ENCODE results near the gene TRAF2.
"Not testable (repeated sequence)": the region's sequence is repeated elsewhere in the genome, so short reads cannot be mapped to it uniquely, and the experiment has no call there.

Gene TRAF2

DNA sequence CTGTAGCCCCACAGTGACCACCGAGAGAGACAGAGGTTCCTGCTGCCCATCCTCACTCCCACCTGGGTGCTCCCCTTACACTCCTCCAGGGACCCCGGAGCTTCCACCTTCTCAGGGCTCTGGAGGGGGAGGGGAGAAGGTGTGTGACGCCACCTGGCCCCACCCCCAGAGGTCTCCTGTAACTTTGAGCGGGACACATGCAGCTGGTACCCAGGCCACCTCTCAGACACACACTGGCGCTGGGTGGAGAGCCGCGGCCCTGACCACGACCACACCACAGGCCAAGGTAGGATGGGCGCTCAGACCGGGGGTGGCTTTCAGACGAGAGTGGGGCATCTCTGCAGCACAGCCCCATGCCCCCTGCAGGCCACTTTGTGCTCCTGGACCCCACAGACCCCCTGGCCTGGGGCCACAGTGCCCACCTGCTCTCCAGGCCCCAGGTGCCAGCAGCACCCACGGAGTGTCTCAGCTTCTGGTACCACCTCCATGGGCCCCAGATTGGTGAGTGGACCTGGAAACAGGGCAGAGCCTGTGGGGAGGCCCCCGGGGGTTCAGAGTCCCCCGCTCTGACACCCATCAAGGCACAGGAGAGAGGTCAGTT lies 29.7 kb upstream of the TRAF2 start:
- no peak for DNase-seq

DNA sequence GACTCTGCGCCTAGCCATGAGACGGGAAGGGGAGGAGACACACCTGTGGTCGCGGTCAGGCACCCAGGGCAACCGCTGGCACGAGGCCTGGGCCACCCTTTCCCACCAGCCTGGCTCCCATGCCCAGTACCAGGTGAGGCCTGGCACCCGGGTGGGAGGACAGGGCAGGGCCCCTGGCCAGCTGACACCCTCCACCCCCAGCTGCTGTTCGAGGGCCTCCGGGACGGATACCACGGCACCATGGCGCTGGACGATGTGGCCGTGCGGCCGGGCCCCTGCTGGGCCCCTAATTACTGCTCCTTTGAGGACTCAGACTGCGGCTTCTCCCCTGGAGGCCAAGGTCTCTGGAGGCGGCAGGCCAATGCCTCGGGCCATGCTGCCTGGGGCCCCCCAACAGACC lies 29.1 kb upstream of the TRAF2 start:
- no peak for DNase-seq

DNA sequence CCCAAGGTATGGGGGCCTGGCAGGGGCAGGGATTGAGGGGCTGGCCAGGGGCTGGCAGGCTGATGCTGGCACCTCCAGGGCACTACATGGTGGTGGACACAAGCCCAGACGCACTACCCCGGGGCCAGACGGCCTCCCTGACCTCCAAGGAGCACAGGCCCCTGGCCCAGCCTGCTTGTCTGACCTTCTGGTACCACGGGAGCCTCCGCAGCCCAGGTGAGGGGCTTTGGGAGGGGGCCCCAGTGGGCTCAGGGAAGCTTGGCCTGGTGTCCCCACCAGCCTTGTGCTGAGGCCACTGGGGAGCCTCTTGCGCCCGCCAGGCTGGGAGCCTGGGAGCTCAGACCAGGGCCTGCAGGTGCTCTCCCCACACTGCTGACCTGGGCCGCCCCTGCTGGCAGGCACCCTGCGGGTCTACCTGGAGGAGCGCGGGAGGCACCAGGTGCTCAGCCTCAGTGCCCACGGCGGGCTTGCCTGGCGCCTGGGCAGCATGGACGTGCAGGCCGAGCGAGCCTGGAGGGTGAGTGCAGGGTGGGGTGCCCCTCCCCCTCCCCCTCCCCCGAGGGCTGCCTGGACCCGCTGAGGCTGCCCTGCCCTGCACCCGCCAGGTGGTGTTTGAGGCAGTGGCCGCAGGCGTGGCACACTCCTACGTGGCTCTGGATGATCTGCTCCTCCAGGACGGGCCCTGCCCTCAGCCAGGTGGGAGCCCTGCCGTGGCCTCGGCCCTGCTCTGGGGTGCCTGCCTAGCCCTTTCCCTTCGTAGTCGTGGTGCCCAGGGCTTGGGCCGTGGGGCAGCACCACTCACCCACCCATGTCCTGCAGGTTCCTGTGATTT lies 28.5 kb upstream of the TRAF2 start:
- DNase-seq = no peak

DNA sequence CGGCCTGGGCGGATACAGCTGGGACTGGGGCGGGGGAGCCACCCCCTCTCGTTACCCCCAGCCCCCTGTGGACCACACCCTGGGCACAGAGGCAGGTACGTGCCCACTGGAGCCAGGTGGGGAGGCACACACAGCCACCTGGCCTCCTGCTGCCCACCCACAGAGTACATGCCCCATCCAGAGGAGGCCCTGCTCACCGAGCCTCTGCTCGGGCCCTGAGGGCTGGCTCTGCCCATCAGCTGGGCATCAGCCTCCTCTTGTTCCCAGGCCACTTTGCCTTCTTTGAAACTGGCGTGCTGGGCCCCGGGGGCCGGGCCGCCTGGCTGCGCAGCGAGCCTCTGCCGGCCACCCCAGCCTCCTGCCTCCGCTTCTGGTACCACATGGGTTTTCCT lies 27.9 kb upstream of the TRAF2 start:
- no peak for DNase-seq

DNA sequence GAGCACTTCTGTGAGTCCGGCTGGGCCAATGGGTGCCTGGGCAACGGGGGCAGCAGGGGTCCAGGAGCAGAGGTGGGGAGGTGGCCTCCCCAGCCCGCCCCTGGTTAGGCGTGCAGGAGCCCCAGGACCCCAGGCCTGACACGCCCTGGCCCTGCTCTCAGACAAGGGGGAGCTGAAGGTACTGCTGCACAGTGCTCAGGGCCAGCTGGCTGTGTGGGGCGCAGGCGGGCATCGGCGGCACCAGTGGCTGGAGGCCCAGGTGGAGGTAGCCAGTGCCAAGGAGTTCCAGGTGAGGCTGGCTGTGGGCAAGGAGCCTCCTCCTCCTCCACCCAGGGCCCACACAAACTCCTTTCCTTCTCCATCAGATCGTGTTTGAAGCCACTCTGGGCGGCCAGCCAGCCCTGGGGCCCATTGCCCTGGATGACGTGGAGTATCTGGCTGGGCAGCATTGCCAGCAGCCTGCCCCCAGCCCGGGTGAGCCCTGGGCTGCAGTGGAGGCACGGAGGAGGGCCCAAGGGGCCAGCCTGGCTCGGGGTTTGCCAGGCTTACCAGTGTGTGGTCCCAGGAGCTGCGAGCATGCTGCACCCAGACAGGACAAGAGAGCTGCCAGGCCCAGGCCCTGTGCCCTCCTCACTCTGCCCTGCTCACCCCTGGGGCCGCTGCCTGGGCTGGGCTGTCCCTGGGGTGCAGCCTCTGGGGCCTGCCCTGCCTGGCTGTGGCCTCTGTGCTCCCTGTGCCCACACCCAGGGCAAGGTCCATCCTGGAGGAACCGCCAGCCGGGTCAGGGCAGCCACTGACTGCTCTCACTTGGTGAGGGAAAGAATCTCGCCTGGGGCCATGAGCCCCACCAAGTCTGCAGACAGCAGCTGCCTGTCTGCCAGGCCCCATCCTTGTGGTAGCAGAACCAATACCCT lies 27.2 kb upstream of the TRAF2 start:
- peak in 38 of 51 donors; percentile 13 to 79 (median 64) for DNase-seq

DNA sequence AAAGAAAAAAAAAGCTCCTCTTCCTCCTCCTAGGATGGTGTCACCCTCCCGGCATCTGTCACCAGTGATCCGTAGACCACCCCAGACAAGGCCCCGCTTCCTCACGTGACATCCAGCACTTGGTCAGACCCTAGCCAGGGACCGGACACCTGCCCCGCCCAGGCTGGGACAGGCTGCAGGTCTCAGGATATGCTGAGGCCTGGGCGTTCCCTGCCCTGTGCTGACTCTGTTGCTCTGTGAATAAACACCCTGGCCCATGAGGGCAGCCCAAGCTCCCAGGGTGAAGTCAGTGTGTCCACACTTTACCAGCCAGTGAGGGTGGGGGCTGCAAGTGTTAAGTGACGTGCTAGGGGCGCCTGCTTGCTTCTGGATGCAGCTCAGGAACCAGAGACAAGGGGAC lies 25.8 kb upstream of the TRAF2 start:
- DNase-seq = no peak

DNA sequence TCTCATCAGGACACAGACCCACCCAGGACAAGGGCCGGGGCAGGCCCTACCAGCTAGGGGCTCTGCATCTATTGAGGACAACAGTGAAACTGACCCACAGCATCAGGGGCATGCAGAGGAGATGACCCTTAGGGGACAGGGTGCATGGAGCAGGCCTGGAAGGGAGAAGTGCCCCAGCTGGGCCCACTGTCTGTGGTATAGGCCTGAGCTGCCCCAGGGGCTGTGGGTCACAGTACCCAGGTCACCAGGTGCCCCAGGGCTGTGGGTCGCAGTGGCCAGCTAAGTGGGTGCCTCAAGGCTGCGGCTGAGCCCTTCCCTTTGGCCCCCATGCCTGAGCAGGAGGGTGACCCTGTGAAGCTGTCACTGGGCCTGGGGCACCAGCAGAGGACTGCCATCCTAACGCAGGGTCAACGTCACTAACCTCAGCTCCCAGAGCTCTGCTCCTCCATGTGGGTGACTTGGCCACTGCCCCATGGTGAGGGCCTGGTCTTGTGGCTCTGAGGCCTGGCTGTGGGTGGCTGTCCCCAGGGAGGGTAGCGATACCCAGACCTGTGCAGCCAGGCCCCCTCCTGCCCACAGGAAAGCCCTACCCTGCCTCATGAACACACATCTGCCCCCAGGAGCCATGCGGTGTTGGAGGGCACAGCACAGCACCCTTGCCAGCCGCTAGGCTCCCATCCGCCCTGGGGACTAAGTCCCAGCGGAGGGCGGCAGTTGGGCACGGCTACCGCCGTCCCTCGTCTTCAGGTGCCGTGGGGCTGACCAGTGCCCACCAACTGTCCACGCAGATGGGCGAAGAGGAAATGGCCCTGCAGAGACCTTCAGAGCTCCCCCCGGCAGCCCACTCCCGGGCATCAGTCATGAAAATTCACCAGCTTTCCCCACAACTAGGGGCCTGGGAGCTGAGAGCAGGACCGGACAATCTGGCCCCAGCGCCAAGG lies 25.1 kb upstream of the TRAF2 start:
- DNase-seq = no peak

DNA sequence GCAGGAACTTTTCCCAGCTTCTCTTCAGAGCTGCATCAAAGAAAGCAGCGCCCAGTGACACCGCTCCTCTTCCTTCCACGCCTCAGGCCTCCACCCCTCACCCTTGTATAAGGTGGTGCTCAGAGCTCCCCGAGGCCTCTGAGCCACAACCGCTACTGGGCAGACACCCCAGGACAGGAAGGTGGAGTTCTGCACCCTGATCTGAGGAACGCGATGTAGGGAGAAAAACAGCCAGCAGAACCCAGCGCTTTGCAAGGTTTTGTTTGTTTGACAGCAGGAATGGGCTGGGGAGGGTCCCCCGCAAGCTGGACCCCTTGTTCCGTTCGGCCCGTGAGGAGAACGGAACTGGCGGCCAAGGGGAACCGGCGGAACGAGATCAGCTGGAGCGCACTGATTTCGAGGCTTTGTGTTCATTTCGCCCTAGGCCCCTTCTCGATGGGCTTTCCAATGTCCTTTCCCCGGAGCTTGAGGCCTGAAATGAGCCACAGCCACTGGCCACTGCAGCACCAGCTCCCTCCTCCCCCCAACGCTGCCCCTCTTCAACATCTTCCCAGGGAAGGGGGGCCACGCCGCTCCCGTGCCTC lies 24.4 kb upstream of the TRAF2 start:
- DNase-seq = no peak

DNA sequence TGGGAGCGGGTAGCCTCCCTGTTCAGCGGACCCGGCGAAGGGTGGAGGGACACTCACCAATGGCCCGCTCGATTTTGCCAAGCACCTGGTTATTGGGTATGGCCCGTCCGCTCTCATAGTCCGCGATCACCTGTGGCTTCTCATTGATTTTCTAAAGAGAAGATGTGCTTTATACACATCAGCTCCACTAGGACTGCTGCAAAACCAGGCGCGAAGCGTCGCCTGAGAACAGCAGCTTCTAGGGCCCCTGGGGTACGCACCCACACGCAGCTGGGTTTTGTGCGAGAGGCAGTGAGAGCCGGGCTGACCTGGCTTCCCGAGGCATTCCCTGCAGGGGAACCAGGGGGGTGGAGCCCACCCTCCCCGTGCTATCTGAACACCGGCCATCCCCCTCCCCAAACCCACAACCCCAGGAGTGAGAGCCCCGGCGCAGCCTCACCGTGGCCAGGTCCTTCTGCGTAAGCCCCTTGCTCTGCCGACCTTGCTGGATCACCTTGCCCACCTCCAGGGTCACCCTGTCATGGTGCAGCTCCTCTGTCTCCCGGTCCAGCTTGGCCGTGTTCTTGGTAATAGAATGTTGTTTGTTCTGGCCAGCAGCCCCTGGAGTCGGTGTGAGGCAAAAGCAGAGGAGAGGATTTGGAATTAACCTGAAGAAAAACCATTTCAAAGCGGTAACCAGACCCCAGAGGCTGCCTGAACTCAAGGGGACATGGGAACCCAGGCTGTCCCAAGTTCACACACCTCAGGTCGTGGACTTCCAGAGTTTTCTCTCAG lies 23.3 kb upstream of the TRAF2 start:
- no peak for DNase-seq

DNA sequence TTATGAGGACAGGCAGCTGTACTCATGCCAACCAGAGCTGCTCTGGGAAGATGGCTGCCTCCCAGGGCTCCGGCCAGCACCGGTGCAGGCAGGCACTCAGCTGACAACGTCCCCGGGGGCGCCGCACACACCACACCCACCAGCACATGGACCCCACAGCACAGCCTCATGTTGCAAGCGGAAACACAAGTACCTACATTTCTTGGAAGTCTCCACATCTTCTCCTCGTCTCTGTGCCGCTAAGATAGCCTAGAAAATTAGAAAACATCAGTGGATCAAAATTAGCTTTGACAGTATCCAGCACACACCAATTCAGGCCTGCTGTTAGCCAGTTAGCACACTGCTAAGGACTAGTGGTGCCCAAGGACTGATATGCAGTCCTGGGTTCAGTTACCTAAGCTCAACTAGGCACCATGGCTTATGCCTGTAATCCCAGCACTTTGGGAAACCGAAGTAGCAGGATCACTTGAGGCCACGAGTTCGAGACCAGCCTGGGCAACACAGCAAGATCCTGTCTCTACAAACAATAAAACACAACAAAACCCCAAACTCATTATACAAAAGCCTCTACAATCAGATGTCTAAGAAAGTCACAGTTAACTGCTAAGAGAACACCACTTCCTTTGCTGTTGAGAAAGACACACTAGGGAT lies 22.6 kb upstream of the TRAF2 start:
- no peak for DNase-seq

DNA sequence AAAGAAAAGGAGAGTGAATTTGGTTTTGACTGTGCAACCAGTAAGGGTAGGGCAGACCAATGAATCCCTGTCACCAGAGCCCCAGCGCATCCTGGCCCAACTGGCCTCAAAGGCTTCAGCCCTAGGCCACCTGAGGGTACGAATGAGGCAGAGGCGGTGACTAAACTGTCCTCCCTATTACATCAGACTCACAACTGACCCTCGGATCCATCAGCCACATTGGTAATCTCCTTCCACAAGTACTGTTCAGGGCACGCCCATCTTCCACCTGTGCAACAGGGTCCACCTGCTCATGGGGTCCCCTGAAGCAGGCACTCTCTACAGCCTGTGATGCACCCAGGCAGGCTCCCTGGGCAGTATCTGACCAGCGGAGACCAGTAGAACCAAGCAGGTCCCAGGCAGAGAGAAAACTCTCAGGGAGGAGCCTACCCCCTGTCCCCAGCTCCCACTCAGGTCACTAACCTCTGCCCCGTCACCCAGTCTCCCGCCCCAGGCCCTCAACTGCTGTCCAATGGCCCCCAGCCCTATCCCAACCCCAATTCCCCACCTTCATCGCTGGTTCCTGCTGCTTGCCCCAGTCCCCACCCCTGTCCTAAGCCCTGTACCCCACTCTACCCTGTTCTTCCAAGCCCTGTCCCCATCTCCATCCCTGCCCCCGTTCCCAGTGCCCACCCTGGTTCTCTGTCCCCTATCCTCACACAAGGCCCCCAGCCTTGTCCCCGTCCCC lies 21.1 kb upstream of the TRAF2 start:
- DNase-seq = no peak

DNA sequence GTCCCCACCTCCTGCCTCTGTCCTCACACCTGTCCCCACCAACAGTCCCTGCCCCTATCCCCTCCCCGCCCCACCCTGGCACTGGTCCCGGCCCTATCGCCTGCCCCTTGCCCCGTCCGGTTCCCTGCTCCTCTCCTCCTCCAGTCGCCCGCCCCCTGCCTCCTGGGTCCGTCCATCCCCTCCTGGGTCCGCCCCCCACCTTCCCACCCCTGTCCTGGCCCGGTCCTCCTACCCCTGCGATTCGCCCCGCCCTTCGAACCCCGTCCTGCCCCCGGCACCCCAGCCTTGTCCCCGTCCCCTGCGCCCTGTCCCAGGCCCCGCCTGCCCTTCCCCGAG lies 20.6 kb upstream of the TRAF2 start:
- DNase-seq = peak in 1 of 51 donors; percentile 54

DNA sequence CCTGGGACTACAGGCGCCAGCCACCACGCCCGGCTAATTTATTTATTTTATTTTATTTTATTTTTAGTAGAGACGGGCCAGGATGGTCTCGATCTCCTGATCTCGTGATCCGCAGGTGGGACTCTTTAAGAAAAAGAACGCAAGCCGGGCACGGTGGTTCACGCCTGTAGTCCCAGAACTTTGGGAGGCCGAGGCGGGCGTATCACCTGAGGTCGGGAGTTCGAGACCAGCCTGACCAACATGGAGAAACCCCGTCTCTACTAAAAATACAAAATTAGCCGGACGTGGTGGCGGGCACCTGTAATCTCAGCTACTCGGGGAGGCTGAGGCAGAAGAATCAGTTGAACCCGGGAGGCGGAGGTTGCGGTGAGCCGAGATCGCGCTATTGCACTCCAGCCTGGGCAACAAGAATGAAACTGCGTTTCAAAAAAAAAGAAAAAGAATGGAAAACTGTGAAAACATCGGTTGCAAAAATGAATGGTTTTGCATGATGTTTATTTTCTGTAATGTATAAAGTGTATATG lies 19.4 kb upstream of the TRAF2 start:
- not testable (repeated sequence) for DNase-seq

DNA sequence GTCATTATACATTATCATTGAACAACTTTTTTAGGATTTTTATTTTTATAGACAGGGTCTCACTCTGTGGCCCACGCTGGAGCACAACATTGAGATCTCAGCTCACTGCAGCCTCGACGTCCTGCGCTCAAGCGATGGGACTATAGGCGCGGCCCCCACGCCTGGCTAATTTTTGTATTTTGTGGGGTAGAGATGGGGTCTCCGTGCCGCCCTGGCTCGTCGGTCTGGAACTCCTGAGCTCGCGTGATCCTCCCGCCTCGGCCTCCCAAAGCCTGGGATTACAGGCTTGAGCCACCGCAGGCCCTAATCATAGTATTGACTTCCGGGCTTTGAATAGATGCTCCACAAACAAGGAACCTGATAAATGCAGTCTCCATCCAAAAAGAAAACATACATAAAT lies 18.8 kb upstream of the TRAF2 start:
- no peak for DNase-seq

DNA sequence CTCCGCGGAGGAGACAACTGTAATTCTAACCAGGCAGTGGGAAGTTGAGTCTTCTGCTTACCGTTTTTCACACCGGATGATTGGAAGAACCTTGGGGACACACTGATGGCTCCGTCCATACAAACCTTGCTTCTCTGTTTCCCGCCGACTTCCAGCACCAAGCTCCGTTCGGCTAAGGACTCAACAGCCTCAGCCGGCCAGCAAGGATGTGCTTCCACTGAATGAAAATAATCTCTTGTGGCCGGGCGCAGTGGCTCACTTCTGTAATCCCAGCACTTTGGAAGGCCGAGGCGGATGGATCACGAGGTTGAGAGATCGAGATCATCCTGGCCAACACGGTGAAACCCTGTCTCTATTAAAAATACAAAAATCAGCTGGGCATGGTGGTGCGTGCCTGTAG lies 18.4 kb upstream of the TRAF2 start:
- no peak for DNase-seq

DNA sequence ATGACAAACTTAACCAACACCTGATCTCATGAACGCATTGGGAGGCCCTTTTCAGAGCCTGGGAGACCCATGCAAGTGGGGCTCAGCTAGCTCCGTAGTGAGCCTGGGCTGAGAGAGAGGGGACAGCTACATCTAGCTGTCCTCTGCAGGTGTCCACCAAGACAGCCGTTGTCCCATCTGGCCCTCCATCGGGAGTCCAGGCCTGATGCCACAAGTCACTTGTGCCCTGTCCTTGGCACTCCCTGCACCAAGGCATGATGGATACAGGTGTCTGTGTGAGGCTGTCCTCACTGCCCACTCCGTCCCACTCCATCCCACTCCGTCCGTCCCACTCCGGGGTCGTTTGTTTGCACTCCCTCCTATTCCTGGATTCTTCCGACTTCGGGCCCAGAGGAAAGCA lies 17.7 kb upstream of the TRAF2 start:
- DNase-seq = no peak

DNA sequence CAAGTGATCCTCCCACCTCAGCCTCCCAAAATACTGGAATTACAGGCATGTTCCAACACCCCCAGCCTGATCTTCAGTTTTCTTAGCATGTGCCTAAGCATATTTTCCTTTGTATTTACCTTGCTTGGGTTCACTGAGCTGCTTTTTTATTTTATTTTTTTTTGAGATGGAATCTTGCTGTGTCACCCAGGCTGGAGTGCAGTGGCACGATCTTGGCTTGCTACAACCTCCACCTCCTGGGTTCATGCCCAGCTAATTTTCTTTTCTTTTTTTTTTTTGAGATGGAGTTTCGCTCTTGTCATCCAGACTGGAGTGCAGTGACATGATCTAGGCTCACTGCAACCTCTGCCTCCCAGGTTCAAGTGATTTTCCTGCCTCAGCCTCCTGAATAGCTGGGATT lies 16.7 kb upstream of the TRAF2 start:
- DNase-seq = not testable (repeated sequence)

DNA sequence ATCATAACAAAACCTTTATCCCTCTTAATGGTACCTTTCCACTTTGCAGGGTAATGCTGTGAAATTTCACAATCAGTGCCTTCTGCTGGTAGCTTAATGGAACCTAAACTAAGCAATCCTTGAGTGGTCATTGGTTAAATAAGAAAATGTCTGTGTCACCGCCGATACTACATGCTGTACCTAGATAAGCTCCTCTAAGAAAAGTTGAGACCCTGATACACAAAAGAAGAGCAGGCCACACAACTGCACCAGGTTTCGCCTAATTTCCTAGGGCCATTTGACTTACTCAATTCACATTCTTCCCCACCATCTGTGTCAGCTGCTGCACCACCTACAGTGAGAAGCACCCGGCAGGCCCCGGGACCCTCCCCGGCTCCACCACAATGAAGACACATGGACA lies 11.2 kb upstream of the TRAF2 start:
- DNase-seq = no peak

DNA sequence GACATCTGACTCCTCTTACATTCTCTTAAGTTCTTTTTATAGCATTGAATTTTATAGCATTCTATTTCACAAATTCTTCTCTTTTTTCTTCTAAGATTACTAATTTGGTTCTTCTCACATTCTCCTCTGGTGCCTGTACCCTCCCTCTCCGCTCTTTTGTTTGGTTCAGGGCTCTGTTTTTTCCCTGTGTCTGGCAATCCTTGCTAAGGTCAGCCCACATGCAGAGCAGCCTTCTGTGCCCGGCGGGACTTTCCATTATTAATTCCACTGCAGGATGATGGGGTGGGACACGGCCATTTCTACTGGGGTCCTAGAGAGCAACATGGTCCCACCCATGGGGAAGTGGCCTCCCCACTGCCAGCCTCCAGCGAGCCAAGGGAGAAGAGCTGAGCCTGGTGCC lies 9.8 kb upstream of the TRAF2 start:
- DNase-seq = no peak

Measured in hypothalamus (tissue), 51 donors.